ENCODE measurements around the gene UPP1. TPM values are rescaled to one million over a fixed set of nuclear protein-coding genes. Genes with fewer than 3 reads are reported as not detected.

UPP1 gene
- 56.5 and 57.1 TPM in 2 replicates for total RNA-seq (2014; rRNA removed; shearing (Covaris generic))

GRCh38 chr7:48089046-48090003 is at the start of gene UPP1:
Gene UPP1 (plus strand): TSS chr7:48089265. CDS start chr7:48094784, 5,519 bp downstream.

Other genes with a start within 250 kb of the UPP1 start
- 0.29 and 0.41 TPM in 2 replicates for gene PKD1L1, start 140.8 kb upstream of the UPP1 start, total RNA-seq (2014; rRNA removed; shearing (Covaris generic))
- 26.1 and 39.5 TPM in 2 replicates for gene HUS1, start 109.7 kb upstream of the UPP1 start, total RNA-seq (2014; rRNA removed; shearing (Covaris generic))
- gene SUN3, start 60.2 kb upstream of the UPP1 start, total RNA-seq (2014; rRNA removed; shearing (Covaris generic)) = 1.2 TPM in 1 of 2 replicates, not detected in the other
- 0.08 and 0.32 TPM in 2 replicates for gene C7orf57, start 53.7 kb upstream of the UPP1 start, total RNA-seq (2014; rRNA removed; shearing (Covaris generic))
- 0.94 and 1.0 TPM in 2 replicates for gene ABCA13, start 82.2 kb downstream of the UPP1 start, total RNA-seq (2014; rRNA removed; shearing (Covaris generic))

Data from A375 (cell line).